MM.1S (cell line): ENCODE data around the gene P2RX3.

Experiments used
- CTCF ChIP-seq: fragments of 300-600 bp; sonication (generic); IDR thresholded peaks from 2 replicates; pipeline ENCODE4 v1.5.1; 2016; ENCODE audit warnings: antibody characterized with exemption, low read length, mixed read lengths
- EZH2 ChIP-seq: fragments of 300-600 bp; sonication (generic); optimal IDR thresholded peaks from 2 replicates; pipeline ENCODE3; 2017; ENCODE audit warnings: low read depth, mild to moderate bottlenecking, antibody characterized with exemption, low read length, mixed read lengths
- EZH2phosphoT487 ChIP-seq: fragments of 300-600 bp; sonication (generic); IDR thresholded peaks from 2 replicates; pipeline ENCODE4 v1.6.1; 2018; ENCODE audit warnings: antibody characterized with exemption, low read length

- TF ChIP-seq CTCF (no peak), EZH2phosphoT487 (no peak), EZH2 (no peak)
Measured at GRCh38 chr11:57335023-57335342, 3.2 kb upstream of the P2RX3 start.
